GM21619 (cell line): Measurements from ENCODE around the gene CARS1.

Source experiments
- ATAC-seq: cut with Tn5 transposase; IDR thresholded peaks from one replicate; pipeline ENCODE4 v1.9.1; 2021; ENCODE audit not compliant: unreplicated experiment

CARS1 gene

GRCh38 chr11:3057069-3057963 lies at the start of gene CARS1:
TSS of gene CARS1 (minus strand) at chr11:3057423. CDS start at chr11:3057367, 56 bp downstream.
- ATAC-seq: peak; percentile 97

- no peak for ATAC-seq
Measured at GRCh38 chr11:3105791-3106735, 48.8 kb upstream of the CARS1 start.

DNA sequence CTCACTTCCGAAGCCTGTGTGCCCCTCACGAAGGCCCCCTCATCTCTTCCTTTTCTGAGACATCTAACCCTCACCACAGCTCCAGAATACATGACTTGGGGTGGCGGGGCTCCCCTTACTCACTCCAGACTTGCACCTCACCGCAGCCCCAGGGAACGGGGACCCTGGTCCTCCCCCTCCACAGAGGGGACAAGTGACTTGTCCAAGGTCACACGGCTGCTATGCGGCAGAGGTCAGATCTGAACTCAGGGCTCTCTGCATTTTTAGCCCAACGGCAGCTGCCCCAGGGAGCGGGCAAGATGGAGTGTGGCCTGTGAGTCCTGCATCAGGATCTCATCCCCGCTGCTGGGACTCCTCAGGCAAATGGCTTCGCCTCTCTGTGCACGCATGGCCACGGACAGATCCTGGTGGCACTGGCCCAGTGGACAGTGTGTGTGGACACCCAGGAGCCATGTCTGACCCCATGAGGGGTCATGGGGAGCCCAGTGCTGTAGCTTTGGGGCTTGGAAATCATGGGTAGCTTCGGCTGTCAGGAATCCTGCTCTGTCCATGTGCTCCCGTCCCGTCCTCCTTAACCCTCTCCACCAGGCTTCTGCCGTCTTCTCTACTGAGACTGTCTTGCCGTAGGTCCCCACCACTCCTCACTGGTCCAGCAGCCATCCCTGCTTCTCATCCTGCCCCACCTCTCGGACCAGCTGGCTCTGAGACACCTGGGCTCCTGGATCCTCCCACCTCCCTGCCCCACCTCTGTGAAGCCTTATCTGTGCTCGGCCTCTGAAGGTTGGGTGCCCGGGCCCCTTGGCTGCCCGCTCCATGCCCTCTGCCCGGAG lies 48.0 kb upstream of the CARS1 start:
- no peak for ATAC-seq

DNA sequence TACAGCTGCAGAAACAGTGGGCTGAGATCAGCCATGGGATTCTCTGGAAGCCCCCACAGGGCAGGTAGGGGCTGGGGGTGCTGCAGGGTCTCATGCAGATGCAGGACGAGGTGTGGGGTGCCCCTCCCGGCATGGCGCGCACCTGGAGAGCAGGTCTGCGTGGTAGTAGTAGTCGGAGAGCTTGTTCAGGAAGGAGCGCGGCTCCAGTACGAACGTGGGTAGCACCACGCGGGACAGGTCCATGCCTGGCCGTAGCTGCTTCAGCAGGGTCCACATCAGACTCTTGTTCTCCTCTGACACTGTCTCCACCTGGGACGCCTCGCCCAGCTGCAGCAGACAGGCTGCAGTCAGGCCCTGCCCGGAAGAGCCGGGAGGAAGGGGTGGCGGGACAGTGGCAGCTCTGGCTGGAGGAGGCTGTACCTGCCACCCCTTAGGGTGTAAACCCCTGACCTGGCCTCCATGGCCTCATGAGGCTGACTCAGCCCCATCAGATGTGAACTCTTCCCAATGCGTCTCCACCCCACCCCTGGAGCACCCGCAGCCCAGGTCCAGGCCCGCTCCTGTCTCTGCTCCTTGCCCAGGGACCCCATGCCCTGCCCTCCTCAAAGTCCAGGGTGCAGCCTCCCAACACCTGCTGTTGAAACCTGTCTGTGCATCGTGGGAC lies 47.0 kb upstream of the CARS1 start:
- no peak for ATAC-seq

DNA sequence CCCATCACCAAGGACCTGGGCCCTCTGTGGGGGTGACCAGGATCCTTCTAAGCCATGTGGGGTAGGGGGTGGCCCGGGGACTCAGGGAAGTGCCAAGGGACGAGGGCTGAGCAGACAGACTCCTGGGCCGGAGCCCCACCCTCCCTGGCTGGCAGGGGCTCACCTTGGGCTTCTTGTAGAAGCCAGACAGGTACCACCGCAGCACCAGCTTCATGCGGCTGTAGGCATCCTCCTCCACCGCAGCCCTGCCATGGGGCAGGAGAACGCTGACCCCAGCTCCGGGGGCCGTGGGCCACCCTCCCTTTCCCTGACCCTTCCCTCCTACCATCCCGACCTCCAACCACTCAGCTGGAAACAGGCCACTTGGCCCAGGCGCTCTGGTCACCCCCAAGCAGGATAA lies 45.9 kb upstream of the CARS1 start:
- ATAC-seq: no peak

- no peak for ATAC-seq
Measured at GRCh38 chr11:3102641-3102921, 45.4 kb upstream of the CARS1 start.

DNA sequence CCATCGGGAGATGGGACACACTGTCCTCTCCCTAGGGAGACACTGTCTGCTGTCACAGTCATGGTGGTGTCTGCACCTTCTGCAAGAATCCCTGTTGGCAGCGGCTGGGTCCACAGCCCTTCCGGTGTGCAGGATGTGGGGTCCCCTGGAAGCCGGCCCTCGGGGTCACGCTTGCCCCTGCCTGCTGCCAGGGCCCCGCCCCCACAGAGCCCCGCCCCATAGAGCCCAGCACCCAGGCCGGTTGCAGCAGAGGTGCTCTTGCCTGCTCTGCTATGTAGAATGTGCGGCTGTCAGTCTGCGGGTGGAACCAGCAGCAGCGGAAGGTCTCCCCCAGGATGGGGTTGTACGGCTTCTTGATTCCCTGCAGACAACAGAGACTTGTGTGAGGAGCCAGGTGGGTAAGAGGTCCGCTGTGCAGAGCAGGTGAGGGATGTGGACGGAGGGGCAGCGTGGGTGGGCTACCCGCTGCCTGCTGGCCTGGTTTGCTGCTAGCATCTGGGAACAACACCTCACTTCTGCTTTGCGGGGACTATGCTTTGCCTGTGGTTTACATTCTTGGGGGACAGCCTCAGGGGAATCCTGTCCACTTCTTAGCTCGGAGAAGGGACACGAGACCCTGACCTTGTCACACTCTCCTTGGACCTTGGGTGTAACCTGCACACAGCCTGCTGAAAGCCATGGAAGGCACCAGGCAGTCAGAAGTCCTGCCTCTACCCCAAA lies 44.9 kb upstream of the CARS1 start:
- ATAC-seq: no peak

DNA sequence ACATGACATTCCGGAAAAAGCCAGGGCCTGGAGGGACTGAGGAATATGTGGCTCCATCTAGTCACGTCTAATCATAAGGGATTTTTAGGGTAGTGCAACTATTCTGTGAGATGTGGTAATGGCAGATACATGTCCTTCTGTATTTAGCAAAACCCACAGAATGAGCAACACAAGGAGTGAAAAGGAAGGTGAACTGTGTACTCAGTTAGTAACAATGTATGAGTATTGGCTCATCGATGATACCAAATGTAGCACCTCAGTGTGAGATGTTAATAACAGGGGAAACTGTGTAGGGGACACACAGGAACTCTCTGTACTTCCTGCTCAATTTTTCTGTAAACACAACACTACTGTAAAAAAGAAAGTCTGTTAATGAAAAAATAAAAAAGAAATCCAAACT lies 42.0 kb upstream of the CARS1 start:
- no peak for ATAC-seq

DNA sequence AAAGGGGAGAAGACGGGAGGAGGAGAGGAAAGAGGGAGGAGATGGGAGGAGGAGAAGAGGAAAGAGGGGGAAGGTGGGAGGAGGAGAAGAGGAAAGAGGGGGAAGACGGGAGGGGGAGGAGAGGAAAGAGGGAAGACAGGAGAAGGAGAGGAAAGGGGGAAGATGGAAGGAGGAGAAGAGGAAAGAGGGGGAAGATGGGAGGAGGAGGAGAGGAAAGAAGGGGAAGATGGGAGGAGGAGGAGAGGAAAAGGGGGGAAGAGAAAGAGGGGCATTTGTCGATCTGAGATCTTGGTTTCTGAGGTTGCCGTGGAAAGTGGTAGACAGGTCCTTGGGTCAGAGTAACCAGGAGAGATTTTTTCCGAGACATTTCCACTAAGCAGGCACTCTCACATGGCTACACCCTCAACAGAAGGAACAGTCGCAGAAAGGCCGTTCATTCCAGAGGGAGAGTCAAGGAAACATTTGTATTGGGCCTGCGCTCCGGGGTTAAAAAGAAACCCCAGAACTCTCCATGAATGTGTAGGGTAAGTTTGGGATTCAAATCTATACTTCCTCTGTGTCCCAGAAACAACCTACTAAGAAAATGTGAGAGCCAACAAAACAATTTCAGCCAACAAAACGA lies 39.8 kb upstream of the CARS1 start:
- no peak for ATAC-seq

- ATAC-seq: no peak
Measured at GRCh38 chr11:3095712-3096361, 38.6 kb upstream of the CARS1 start.

- ATAC-seq: no peak
Measured at GRCh38 chr11:3094223-3094824, 37.1 kb upstream of the CARS1 start.

DNA sequence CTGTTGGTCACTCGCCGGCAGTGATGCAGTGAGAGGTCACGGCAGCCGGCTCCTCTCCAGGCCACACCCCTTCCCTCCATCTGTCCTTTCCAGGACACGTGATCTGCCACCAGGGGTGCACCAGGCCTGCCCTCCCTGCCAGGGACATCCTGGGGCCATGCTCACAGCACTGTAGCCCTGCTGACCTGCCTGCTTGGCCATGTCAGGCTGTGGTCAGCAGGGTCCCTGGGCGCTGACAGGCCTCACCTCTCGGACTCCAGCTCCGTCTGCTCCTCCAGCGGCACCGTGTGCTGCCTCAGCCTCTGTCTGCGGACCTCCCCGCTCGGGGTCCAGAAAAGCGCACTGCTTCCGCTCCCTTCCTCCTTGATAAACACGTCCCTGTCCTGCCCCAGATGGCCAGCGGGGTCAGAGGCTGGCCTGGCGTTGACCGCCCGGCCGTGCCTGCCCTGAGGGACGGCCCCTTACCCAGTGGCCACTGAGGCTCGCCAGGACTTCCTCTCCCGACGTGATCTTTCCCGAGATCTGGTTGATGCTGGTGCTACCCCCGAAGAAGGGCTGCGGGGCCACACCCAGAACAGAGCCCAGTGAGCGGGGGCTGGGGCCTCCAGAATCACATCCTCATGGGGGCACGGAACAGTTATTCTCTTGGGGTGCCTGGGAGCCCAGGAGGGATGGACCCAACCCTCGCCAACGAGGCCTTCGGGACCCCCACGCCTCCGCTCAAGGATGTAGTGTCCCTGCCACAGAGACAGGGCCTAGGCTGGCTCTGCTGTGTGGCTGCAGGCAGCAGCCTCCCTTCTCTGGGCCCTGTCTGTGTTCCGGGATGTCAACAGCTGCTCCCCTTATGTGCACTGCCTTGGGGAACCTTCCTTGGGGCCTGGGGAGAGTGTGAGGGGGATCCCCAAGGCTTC lies 36.3 kb upstream of the CARS1 start:
- no peak for ATAC-seq

- no peak for ATAC-seq
Measured at GRCh38 chr11:3092603-3093141, 35.4 kb upstream of the CARS1 start.

DNA sequence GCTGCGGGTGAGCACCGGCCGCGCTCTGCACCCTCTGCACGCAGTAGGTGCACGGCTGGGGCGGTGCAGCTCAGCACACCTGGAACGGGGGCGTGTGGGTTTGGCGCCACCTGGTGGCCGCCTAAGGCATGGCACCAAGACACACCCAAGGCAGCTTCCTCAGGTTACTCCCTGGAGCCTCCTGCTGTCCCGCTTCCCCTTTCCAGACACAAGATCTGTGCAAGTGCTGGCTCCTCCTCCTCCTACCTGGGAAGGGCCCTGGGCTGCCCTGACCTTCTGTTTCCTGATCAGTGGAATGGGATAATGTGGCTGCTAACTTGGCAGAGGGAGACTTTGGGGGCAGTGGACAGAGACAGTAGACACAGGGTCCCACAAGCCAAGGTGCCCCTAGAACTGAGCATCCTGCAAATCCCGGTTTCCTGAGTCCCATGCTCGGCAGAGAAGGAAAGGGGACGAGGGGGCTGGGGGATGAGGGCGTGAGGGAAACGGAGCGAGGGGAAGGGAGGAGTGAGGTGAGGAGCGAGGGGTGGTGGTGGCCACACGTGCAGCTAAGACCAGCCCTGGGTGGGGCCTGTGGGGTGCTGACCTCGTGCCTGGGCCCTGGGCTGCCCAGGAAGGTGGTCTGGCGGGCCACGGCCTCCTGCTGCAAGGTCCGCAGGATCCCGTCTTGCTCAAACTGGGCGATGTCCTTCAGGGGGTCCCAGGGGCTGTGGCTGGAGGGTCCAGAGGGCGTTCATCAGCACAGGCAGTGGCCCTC lies 34.8 kb upstream of the CARS1 start:
- peak; percentile 69 for ATAC-seq

- ATAC-seq: no peak
Measured at GRCh38 chr11:3091081-3091845, 34.0 kb upstream of the CARS1 start.
